GM23338 (cell line): ENCODE measurements around the gene GRIN2D. TPM values are rescaled to one million over a fixed set of nuclear protein-coding genes. Genes with fewer than 3 reads are reported as not detected.

ENCODE experiments used
- ATAC-seq: fragments of 200-7000 bp; cut with Tn5 transposase; 3 replicates; pipeline ENCODE4 v1.9.1; 2020
- DNase-seq: peaks from one replicate; pipeline ENCODE4 v3.0.0-alpha.2; 2015; ENCODE audit warnings: low spot score
- H2AFZ ChIP-seq: fragments of 200-600 bp; sonication (generic); 2 replicates; pipeline ENCODE4 v1.8.0; 2016; ENCODE audit warnings: antibody characterized with exemption, mild to moderate bottlenecking, moderate library complexity
- H3F3A ChIP-seq: fragments of 200-600 bp; sonication (generic); replicated peaks from 2 replicates; pipeline ENCODE4 v1.8.0; 2017; ENCODE audit warnings: antibody characterized with exemption, mixed run types, low read depth
- H3K27ac ChIP-seq: fragments of 200-600 bp; sonication (generic); 2 replicates; pipeline ENCODE4 v1.6.1; 2016; ENCODE audit warnings: low read depth
- H3K27me3 ChIP-seq: fragments of 200-600 bp; sonication (generic); 2 replicates; pipeline ENCODE4 v1.8.0; 2016; ENCODE audit warnings: mild to moderate bottlenecking, mixed run types, moderate library complexity; ENCODE audit not compliant: insufficient read depth
- H3K36me3 ChIP-seq: fragments of 200-600 bp; sonication (generic); 2 replicates; pipeline ENCODE4 v1.8.0; 2016; ENCODE audit warnings: mild to moderate bottlenecking; ENCODE audit not compliant: insufficient read depth
- H3K4me1 ChIP-seq: fragments of 200-600 bp; sonication (generic); 2 replicates; pipeline ENCODE4 v1.8.0; 2016; ENCODE audit warnings: mild to moderate bottlenecking, moderate library complexity; ENCODE audit not compliant: insufficient read depth
- H3K4me2 ChIP-seq: fragments of 200-600 bp; sonication (generic); 2 replicates; pipeline ENCODE4 v1.7.1; 2017; ENCODE audit warnings: mixed run types
- H3K4me3 ChIP-seq: fragments of 200-600 bp; sonication (generic); 2 replicates; pipeline ENCODE4 v1.6.1; 2016; ENCODE audit warnings: mixed run types
- H3K79me2 ChIP-seq: fragments of 200-600 bp; sonication (generic); replicated peaks from 2 replicates; pipeline ENCODE4 v1.8.0; 2017; ENCODE audit warnings: mild to moderate bottlenecking; ENCODE audit not compliant: insufficient read depth
- H3K9me2 ChIP-seq: fragments of 200-600 bp; sonication (generic); 2 replicates; pipeline ENCODE4 v1.8.0; 2017; ENCODE audit not compliant: insufficient read depth
- H4K20me1 ChIP-seq: fragments of 200-600 bp; sonication (generic); replicated peaks from 2 replicates; pipeline ENCODE4 v1.8.0; 2017; ENCODE audit warnings: mild to moderate bottlenecking; ENCODE audit not compliant: insufficient read depth
- H3K27ac Mint-ChIP-seq: 2 replicates; pipeline ENCODE4 v1.8.0; 2020; ENCODE audit warnings: inconsistent platforms, mild to moderate bottlenecking, moderate library complexity, mixed read lengths
- H3K27me3 Mint-ChIP-seq: 3 replicates; pipeline ENCODE4 v1.8.0; 2022; ENCODE audit warnings: low read depth, mild to moderate bottlenecking, moderate library complexity, mixed read lengths, inconsistent platforms; ENCODE audit not compliant: insufficient read depth, poor library complexity
- H3K36me3 Mint-ChIP-seq: 3 replicates; pipeline ENCODE4 v1.8.0; 2021; ENCODE audit warnings: low read depth, mild to moderate bottlenecking, inconsistent platforms, moderate library complexity, mixed read lengths
- H3K4me1 Mint-ChIP-seq: 3 replicates; pipeline ENCODE4 v1.8.0; 2020; ENCODE audit warnings: mild to moderate bottlenecking, inconsistent platforms, mixed read lengths
- H3K4me3 Mint-ChIP-seq: 3 replicates; pipeline ENCODE4 v1.8.0; 2021; ENCODE audit warnings: moderate library complexity, mild to moderate bottlenecking, inconsistent platforms, mixed read lengths
- H3K9me3 Mint-ChIP-seq: 3 replicates; pipeline ENCODE4 v1.8.0; 2020; ENCODE audit warnings: moderate library complexity, mild to moderate bottlenecking, inconsistent platforms, mixed read lengths
- EZH2 ChIP-seq: fragments of 200-600 bp; sonication (generic); IDR thresholded peaks from one replicate; pipeline ENCODE4 v1.8.0; 2017; ENCODE audit warnings: antibody characterized with exemption, mild to moderate bottlenecking, low read depth; ENCODE audit not compliant: unreplicated experiment
- EZH2phosphoT487 ChIP-seq: fragments of 200-600 bp; sonication (generic); IDR thresholded peaks from one replicate; pipeline ENCODE4 v1.8.1; 2018; ENCODE audit warnings: antibody characterized with exemption; ENCODE audit not compliant: unreplicated experiment
- JUNB ChIP-seq: IDR thresholded peaks from one replicate; pipeline ENCODE4 v1.6.1; 2016; ENCODE audit warnings: antibody characterized with exemption; ENCODE audit not compliant: unreplicated experiment
- NANOG ChIP-seq: IDR thresholded peaks from 2 replicates; pipeline ENCODE4 v1.6.1; 2016; ENCODE audit warnings: antibody characterized with exemption, borderline replicate concordance
- POLR2AphosphoS5 ChIP-seq: IDR thresholded peaks from 2 replicates; pipeline ENCODE4 v1.6.1; 2016; ENCODE audit warnings: antibody characterized with exemption, low read depth
- STAT1 ChIP-seq: IDR thresholded peaks from one replicate; pipeline ENCODE4 v1.6.1; 2016; ENCODE audit warnings: antibody characterized with exemption; ENCODE audit not compliant: unreplicated experiment
- ZNF331 ChIP-seq: fragments of 250-450 bp; sonication (Bioruptor Pico); IDR thresholded peaks from 2 replicates; pipeline ENCODE4 v1.5.0; 2020; ENCODE audit warnings: low read depth, mild to moderate bottlenecking, moderate library complexity
- polyA plus RNA-seq: library from polyadenylated mRNA; unstranded; fragments of >200 nt; fragmentation: Nextera tagmentation; extraction: Ambion mirVana; gene quantifications from 2 replicates; pipeline ENCODE4 v1.2.1, GENCODE V29; 2016
- total RNA-seq: library from RNA; depleted of rRNA; stranded (reverse); fragments of >200 nt; shearing (Covaris generic); gene quantifications from 2 replicates; pipeline ENCODE4 v1.2.3, GENCODE V29; 2014
- TF ChIP-seq, protein P1 (sequence below): fragments of 250-450 bp; sonication (Bioruptor Pico); IDR thresholded peaks from 2 replicates; pipeline ENCODE4 v1.5.0; 2020; ENCODE audit warnings: mild to moderate bottlenecking, moderate library complexity
- TF ChIP-seq, protein P2 (sequence below), 2 experiments: fragments of 200-600 bp in 1 of 2; sonication (generic) in 1 of 2; conservative IDR thresholded peaks; 2 replicates each; pipeline versions ENCODE4 v1.5.1 to v1.6.1; 2016 to 2017; ENCODE audit warnings: antibody characterized with exemption in 2 of 2, low read depth in 2 of 2, mild to moderate bottlenecking in 2 of 2, moderate library complexity in 1 of 2
- TF ChIP-seq, protein P3 (sequence below): IDR thresholded peaks from 2 replicates; pipeline ENCODE4 v1.6.1; 2016; ENCODE audit warnings: antibody characterized with exemption

GRIN2D gene
- total and polyA plus RNA-seq, 2 experiments from 2014 or later, result 4.4 to 20.0 TPM

DNA sequence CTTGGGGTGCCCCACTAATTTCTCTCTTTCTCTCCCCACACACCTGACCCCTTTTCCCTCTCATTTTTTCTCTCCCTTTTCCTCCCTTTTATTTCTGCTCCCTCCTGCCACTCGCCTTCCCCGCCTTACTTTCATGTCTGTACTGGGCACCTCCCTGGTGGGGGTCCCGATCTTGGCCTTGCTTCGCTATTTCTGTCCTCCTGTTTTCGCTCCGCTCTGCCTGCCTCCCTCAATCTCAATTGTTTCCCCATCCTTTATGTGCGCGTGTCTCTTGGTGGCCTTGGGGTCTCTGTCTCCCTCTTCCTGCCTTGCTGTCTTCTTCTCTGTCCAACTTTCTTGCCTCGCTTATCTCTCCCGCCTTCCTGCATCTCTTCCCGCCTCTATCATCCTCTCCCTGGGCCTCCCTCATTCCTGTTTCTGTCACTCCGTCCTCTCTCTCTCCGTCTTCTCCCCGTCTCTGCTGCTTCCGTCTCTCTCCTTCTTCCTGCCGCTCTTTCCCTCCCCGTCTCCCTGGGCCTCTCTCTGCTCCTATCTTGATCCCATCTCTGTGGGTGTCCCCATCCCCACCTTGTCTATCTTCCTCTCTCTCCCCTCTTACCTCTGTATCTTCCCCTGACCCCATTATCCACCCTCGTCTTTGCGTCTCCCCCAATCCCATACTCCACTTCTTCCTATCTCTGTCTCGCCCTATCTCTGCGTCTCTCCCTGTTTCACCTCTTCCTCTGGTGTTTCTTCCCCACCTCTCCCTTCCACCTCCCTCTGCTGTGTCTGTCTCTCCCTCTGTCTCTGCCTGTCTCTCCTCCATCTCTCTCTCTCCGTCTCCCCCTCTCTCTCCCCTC lies 4.0 kb downstream of the GRIN2D start (continued):
- TF ChIP-seq, protein P1, sequence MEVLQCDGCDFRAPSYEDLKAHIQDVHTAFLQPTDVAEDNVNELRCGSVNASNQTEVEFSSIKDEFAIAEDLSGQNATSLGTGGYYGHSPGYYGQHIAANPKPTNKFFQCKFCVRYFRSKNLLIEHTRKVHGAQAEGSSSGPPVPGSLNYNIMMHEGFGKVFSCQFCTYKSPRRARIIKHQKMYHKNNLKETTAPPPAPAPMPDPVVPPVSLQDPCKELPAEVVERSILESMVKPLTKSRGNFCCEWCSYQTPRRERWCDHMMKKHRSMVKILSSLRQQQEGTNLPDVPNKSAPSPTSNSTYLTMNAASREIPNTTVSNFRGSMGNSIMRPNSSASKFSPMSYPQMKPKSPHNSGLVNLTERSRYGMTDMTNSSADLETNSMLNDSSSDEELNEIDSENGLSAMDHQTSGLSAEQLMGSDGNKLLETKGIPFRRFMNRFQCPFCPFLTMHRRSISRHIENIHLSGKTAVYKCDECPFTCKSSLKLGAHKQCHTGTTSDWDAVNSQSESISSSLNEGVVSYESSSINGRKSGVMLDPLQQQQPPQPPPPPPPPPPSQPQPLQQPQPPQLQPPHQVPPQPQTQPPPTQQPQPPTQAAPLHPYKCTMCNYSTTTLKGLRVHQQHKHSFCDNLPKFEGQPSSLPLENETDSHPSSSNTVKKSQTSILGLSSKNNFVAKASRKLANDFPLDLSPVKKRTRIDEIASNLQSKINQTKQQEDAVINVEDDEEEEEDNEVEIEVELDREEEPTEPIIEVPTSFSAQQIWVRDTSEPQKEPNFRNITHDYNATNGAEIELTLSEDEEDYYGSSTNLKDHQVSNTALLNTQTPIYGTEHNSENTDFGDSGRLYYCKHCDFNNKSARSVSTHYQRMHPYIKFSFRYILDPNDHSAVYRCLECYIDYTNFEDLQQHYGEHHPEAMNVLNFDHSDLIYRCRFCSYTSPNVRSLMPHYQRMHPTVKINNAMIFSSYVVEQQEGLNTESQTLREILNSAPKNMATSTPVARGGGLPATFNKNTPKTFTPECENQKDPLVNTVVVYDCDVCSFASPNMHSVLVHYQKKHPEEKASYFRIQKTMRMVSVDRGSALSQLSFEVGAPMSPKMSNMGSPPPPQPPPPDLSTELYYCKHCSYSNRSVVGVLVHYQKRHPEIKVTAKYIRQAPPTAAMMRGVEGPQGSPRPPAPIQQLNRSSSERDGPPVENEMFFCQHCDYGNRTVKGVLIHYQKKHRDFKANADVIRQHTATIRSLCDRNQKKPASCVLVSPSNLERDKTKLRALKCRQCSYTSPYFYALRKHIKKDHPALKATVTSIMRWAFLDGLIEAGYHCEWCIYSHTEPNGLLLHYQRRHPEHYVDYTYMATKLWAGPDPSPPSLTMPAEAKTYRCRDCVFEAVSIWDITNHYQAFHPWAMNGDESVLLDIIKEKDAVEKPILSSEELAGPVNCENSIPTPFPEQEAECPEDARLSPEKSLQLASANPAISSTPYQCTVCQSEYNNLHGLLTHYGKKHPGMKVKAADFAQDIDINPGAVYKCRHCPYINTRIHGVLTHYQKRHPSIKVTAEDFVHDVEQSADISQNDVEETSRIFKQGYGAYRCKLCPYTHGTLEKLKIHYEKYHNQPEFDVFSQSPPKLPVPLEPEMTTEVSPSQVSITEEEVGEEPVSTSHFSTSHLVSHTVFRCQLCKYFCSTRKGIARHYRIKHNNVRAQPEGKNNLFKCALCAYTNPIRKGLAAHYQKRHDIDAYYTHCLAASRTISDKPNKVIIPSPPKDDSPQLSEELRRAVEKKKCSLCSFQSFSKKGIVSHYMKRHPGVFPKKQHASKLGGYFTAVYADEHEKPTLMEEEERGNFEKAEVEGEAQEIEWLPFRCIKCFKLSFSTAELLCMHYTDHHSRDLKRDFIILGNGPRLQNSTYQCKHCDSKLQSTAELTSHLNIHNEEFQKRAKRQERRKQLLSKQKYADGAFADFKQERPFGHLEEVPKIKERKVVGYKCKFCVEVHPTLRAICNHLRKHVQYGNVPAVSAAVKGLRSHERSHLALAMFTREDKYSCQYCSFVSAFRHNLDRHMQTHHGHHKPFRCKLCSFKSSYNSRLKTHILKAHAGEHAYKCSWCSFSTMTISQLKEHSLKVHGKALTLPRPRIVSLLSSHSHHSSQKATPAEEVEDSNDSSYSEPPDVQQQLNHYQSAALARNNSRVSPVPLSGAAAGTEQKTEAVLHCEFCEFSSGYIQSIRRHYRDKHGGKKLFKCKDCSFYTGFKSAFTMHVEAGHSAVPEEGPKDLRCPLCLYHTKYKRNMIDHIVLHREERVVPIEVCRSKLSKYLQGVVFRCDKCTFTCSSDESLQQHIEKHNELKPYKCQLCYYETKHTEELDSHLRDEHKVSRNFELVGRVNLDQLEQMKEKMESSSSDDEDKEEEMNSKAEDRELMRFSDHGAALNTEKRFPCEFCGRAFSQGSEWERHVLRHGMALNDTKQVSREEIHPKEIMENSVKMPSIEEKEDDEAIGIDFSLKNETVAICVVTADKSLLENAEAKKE (CRISPR knock-in tag), result no peak

DNA sequence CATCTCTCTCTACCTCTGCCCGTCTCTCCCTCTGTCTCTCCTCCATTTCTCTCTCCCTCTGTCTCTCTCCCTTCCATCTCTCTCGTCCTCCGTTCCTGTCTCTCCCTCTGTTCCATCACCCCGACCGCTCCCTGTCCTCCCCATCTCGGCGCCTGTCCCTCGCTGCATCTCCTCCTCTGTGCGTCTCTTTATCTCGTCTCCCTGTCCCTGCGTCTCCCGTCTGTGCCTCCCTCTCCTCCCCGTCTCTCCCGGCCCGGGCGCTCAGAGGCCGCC lies 4.6 kb downstream of the GRIN2D start:
- H3K36me3 Mint-ChIP-seq, result peaks cover 4% of the 10 kb centered on the region; the same call in 2 of the 3 replicates
- DNase-seq (no peak), ATAC-seq (no peak)
- H3K4me2 ChIP-seq, result peak overlapping the region; percentile 95
- H2AFZ ChIP-seq, result no peak overlapping the region
- peaks cover 56% of the 10 kb centered on the region for H3K27me3 Mint-ChIP-seq
- TF ChIP-seq EZH2, result no peak
- TF ChIP-seq JUNB, result no peak
- no peak for TF ChIP-seq ZNF331 (CRISPR knock-in tag)
- TF ChIP-seq, protein P2, sequence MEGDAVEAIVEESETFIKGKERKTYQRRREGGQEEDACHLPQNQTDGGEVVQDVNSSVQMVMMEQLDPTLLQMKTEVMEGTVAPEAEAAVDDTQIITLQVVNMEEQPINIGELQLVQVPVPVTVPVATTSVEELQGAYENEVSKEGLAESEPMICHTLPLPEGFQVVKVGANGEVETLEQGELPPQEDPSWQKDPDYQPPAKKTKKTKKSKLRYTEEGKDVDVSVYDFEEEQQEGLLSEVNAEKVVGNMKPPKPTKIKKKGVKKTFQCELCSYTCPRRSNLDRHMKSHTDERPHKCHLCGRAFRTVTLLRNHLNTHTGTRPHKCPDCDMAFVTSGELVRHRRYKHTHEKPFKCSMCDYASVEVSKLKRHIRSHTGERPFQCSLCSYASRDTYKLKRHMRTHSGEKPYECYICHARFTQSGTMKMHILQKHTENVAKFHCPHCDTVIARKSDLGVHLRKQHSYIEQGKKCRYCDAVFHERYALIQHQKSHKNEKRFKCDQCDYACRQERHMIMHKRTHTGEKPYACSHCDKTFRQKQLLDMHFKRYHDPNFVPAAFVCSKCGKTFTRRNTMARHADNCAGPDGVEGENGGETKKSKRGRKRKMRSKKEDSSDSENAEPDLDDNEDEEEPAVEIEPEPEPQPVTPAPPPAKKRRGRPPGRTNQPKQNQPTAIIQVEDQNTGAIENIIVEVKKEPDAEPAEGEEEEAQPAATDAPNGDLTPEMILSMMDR (conservative IDR thresholded peaks at IDR 0.05; ENCODE audit: low read depth in 2 of 2), result no peak
- no peak for TF ChIP-seq NANOG
- TF ChIP-seq STAT1, result no peak
- TF ChIP-seq EZH2phosphoT487, result no peak
- TF ChIP-seq, protein P3, sequence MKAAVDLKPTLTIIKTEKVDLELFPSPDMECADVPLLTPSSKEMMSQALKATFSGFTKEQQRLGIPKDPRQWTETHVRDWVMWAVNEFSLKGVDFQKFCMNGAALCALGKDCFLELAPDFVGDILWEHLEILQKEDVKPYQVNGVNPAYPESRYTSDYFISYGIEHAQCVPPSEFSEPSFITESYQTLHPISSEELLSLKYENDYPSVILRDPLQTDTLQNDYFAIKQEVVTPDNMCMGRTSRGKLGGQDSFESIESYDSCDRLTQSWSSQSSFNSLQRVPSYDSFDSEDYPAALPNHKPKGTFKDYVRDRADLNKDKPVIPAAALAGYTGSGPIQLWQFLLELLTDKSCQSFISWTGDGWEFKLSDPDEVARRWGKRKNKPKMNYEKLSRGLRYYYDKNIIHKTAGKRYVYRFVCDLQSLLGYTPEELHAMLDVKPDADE, result no peak
- no peak for TF ChIP-seq POLR2AphosphoS5
- H3K27me3 ChIP-seq, result peaks cover 52% of the 10 kb centered on the region
- no peak overlapping the region for H3K27ac ChIP-seq
- H4K20me1 ChIP-seq, result no peaks in the 10 kb centered on the region
- H3K4me1 ChIP-seq, result peaks cover 59% of the 10 kb centered on the region
- H3K9me2 ChIP-seq, result no peaks in the 10 kb centered on the region
- H3K4me1 Mint-ChIP-seq, result peaks cover 67% of the 10 kb centered on the region
- H3K9me3 Mint-ChIP-seq, result peaks cover 5% of the 10 kb centered on the region; the same call in 2 of the 3 replicates
- H3K27ac Mint-ChIP-seq, result no peak overlapping the region; the same call in 1 of the 2 replicates
- H3K79me2 ChIP-seq, result no peaks in the 10 kb centered on the region; the same call in 1 of the 2 replicates
- peaks cover 19% of the 10 kb centered on the region for H3F3A ChIP-seq
- H3K36me3 ChIP-seq, result no peaks in the 10 kb centered on the region
- H3K4me3 Mint-ChIP-seq, result peak overlapping the region; percentile 84
- H3K4me3 ChIP-seq, result peak overlapping the region; percentile 79
